Measurements from ENCODE around the gene RRAGC.

Gene RRAGC, protein sequence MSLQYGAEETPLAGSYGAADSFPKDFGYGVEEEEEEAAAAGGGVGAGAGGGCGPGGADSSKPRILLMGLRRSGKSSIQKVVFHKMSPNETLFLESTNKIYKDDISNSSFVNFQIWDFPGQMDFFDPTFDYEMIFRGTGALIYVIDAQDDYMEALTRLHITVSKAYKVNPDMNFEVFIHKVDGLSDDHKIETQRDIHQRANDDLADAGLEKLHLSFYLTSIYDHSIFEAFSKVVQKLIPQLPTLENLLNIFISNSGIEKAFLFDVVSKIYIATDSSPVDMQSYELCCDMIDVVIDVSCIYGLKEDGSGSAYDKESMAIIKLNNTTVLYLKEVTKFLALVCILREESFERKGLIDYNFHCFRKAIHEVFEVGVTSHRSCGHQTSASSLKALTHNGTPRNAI

DNA sequence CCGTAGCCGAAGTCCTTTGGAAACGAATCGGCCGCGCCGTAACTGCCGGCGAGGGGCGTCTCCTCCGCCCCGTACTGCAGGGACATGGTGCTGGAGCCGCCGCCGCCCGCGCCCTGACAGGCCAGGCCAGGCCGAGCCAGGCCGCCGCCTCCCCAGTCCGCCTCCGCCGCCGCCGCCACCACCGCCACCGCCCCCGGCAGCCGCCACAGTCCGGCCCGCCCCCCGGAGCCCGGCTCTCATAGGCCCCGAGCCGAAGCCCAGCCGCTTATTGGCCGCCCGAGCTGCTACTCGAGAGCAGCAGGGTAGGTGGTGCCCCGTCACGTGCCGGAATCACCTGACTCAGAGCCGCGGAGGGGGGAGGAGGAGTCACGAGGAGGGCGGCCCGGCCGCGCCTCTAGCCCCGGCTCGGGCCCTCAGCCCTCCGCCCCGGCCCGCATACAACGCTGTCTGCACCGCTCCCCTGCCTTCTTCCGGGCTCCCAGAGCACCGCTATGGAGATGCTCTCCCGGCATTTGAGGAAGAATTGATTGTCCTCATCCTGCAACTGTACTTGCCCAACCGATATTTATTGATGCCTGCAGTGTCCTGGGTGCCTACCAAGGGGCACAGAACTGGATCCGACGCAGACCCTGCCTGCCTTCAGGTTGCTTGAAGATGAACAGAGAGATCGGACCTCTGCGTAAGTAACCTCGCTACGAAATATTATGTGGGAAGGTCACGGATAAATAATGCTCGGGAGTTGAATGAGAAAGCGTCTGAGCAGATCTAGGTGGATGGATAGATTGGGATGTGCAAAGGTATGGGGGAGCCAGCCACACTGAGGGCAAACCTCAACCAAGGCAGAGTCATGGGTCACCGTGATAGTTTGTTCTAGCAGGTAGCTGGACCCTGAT, at the start of gene RRAGC:
TSS of gene RRAGC (minus strand) at position 212 of the 893 bp plus-strand sequence. CDS start at position 86, 126 bp downstream.
- DNase-seq (ENCODE audit: low spot score) (peak; percentile 99), FAIRE-seq (peak; percentile 58)

DNA sequence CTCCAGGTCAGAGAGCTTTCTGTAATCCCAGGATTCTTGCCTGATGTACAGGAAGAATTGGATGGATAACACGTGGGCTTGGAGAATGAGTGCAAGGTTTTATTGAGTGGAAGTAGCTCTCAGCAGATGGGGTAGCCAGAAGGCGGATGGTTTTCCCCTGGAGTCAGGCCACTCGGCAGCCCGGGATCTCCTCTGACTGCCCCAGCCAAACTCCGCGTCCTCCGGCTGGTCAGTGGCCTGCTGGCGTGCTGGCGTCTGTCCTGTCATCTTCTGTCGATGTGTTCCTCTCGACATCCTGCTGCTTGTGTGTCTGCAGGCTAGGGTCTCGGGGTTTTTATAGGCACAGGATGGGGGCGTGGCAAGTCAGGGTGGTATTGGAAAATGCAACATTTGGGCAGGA, 49.2 kb upstream of the RRAGC start:
- FAIRE-seq (no peak), DNase-seq (ENCODE audit: low spot score) (no peak)

DNA sequence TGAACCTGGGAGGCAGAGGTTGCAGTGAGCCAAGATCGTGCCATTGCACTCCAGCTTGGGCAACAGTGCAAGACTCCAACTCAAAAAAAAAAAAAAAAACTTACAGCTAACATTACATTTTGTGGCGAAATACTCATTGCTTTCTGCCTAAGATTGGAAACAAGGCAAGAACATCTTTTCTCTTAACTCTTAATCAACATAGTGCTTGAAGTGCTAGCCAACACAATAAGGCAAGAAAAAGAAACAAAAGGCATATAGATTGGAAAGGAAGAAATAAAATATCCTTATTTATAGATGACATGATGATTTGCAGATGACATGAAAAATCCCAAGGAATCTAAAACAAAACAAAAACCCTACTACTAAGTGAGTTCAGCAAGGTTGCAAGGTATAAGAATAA, 46.4 kb upstream of the RRAGC start:
- FAIRE-seq (no peak), DNase-seq (ENCODE audit: low spot score) (no peak)

DNA sequence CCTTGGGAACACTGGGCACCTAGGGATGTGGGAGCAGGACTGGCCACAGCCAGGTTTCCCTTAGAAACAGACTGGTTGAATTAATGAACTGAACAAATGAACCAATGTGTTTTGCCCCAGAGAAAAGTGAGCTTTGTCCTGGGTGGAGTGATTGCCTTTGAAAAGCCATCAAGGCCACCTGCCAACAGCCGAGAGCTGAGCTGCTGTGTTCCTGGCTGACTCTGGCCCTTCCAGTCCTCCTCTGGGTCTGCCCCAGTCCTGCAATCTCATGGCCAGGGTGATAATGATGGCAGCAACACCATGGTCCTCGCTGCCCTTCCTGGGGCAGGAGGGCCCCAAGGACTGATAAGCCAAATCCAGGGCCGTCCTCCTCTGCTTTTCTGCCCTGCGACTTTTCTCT, 40.0 kb upstream of the RRAGC start:
- no peak for DNase-seq (ENCODE audit: low spot score)
- no peak for FAIRE-seq

DNA sequence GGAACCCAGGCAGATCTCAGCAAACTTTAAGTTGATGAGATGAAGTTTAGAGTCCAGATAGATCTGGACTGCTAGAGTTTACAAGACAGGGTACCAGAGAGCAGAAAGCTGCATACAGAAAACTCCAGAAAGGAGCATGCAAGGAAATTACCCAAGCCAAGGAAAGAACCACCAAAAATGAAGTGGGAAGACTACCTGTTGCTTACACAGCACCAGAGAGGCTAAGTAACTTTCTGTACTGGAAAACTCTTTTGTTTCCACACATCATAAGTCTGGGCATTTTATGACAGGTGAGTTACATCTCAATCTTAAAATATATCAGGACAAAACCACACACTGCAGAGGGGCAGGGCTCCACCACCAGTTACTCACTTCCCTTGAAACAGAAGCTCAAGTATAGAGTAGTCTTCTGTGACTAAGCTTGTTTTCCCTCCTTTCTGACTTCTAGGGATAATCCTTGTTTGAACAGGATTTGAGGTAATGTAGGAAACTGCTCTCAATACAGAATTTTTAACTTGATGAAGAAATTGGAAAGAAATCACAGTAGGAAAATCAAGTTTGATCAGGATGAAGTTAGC, 39.2 kb upstream of the RRAGC start:
- no peak for FAIRE-seq

DNA sequence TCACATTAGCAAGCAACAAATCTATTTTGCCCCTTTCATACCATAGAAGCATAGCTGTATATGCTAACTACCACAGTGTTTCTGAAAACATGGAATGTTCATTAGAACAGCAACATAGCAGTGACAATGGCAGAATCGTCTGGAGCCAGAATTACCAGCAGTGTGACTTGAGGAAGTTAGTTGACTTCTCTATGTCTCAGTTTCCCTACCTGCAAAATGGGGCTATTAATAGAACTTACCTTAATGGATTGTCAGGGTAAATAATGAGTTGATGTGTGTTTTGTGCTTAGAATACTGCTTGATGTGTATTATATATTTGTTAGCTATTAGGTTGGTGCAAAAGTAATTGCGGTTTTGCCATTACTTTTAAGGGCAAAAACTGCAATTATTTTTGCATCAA, 36.6 kb upstream of the RRAGC start:
- DNase-seq (ENCODE audit: low spot score) (no peak), FAIRE-seq (no peak)

More for the DNA sequence above, 39.2 kb upstream of the RRAGC start:
- DNase-seq (ENCODE audit: low spot score), result no peak

DNA sequence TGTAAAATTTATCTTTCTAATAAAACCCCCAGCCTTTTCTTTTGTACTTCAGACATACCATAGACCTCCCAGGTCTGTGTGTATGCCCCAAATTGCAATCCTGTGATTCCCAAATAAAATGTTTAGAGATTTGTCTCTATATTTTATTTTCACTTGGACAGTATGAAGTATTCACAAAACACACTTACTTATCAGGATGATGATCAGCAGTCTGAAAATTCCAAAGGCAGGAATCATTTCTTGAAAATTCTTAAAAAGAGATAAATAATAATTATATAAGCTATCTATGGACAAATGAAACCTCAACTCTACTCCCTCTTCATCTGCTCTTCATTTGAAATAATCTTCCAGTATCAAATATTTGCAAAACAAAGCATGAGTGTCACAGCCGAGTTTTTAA, 33.4 kb upstream of the RRAGC start:
- FAIRE-seq (no peak), DNase-seq (ENCODE audit: low spot score) (no peak)

DNA sequence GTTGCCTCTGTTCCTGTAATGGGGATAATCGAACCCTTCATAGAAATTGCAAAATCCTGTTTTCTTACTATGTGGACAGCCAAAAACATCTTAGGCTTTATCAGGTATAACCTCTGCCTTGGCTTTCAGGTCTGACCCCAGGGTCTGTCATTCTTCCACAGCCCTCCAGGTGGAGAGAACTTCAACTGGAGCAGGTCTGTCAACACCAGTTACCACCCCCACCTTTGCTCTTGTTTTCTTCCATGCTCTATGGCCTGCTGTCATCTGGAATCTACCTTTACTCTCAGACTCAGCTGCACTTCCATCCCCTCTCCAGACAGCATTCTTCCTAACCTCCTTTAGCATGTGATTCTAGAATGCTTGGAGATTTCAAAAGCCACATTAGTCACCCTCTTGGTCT, 32.2 kb upstream of the RRAGC start:
- FAIRE-seq, result no peak
- DNase-seq (ENCODE audit: low spot score), result peak; percentile 19

DNA sequence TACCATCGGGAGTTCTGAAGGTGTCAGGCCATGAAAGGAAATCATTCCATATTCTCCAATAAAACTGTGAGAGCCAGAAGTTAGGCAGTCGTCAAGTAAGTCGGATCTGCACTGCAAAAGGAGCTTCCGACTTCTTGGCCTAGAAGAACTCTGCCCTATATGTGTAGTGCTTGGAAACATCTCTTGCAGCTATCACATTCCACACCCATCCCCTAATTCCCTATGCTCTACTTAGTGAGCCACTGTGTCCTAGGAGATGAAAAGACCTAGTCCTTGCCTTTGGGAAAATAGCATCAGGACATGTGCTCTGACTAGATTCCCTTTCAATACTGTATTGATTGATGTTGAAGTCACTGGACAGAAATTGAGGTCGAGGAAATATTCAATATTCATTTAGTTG, 30.0 kb upstream of the RRAGC start:
- DNase-seq (ENCODE audit: low spot score) (no peak), FAIRE-seq (no peak)

DNA sequence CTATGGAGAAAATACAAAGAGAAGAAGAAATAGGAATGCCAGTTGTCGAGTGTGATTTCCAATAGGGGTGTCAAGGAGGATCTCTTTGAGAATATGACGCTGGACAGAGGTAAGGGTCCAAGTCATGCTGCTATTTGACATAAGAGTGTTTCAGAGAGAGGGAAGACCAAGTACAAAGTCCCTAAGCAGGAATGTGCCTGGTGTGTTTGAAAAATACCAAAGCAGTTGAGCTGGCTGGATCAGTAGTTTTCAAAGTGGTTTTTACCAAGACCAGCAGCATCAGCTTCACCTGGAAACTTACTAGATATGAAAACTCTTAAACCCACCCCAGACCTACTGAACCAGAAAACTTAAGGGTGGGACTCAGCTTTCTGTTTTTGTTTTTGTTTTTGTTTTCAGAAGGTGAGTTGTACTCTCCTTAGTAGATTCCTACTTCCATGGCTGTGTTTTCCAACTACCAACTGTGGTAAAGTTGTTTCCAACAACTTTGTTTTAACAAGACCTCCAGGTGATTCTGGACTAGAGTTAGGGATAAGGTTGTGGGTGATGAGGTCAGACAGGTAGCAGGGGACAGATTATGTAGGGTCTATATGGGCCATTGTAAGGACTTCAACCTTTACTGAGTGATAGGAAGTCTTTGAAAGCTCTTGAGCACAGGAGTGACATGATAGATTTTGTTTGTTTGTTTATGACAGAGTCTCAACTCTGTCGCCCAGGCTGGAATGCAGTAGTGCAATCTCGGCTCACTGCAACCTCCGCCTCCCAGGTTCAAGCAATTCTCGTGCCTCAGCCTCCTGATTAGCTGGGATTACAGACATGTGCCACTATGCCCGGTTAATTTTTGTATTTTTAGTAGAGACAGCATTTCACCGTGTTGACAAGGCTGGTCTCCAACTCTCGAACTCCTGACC, 29.1 kb upstream of the RRAGC start:
- DNase-seq (ENCODE audit: low spot score), result no peak
- FAIRE-seq, result no peak

DNA sequence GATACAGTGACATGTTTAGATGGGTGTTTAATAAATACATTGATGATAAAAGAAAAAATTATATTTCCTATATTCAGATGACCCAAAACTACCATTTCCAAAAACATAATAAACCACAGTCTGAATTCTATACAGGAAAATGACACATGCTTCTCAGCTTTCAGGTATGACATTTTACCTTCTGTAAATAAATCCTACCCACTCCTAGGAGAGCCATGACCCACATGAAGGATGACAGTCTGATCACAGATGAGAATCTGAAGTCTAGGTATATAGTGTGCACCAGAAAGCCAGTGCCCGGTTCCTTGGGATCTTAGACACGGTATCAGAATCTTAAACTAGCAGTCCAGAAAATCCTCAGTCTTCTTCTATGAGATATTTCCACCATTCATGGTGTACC, 25.5 kb upstream of the RRAGC start:
- FAIRE-seq (no peak), DNase-seq (ENCODE audit: low spot score) (no peak)

DNA sequence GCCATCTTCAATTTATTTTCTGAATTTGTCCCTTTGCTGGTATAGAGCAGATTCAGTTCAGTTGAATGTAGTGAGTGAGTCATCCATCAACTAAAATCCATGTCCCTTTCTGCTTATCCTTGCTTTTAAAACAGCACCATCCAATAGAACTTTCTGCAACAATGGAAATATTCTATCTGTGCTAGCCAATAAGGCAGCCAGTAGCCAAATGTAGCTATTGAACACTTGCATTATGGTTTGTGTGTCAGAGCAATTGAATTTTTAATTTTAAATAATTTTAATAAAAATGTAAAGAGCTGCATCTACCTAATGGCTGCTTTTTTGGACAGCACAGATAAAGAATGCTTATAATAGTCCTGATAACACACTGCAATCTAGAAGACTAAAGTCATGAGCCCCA, 21.9 kb upstream of the RRAGC start, which contains the start of gene GJA9:
TSS of gene GJA9 (minus strand) at position 101 of the 400 bp plus-strand sequence. CDS start 5,489 bp downstream, outside the sequence.
- DNase-seq (ENCODE audit: low spot score) (no peak), FAIRE-seq (no peak)

DNA sequence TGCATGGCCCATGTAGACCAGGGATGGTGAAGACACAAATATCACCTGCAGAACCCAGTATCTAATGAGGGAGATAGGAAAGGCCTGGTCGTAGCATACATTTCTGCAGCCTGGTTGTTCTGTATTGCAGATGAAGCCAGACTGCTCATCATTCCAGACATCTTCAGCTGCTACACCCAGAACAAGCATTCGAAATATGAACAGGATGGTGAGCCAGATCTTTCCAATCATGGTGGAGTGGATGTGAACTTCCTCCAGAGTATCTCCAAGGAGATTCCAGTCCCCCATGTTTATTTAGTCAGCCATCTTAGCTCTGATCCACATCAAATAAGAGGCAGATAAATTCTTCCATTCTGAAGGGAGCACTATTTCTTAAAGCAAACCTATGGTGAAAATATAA, 16.2 kb upstream of the RRAGC start:
- no peak for DNase-seq (ENCODE audit: low spot score)
- no peak for FAIRE-seq

DNA sequence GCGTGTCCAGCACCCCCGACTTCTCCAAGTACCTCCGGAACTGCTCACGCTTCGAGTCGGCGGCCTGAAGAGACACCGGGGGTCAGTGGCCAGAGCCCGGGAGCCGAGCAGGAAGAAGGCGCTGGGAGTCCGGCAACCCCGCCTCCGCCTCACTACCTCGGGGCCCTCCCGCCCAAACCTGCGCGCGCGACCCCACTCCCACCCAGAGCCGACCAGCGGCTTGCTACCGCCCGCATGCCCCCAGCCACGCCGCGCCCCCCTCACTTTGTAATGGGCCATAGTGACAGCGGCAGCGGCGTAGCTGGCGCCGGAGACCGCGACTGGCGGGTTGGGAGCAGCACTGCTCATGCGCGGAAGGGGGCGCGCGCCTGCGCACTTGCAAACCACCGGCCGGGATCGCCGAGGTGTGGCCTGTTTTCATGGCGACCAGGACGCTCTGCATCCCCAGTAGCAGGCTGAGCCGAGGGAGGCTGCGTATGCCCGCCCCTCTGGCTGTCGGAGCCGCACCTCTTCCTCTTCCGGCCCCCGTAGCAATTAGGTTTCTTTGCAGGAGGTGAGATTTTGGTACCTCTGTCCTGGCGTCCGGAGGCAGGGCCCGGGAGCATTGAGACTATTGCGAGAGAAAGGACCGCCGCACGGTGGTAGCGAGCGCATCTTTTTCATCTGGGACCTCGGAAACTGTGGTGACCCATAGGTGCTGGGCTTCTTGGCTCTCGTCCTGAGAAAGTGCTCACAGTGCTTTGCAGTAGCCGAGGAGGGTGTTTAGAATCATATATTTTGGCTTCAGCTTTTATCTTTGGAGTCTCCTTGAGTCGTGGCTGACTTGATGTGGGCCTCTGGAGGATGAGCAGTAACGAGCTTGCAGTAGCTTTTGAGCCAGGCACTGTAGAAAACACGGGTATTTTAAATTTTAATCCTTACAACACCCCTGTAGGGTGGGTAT, 13.7 kb upstream of the RRAGC start, which contains the start of gene MYCBP:
TSS of gene MYCBP (minus strand) at position 322 of the 943 bp plus-strand sequence. CDS start at position 279, 43 bp downstream.
- DNase-seq (ENCODE audit: low spot score), result peak; percentile 99
- peak; percentile 95 for FAIRE-seq

DNA sequence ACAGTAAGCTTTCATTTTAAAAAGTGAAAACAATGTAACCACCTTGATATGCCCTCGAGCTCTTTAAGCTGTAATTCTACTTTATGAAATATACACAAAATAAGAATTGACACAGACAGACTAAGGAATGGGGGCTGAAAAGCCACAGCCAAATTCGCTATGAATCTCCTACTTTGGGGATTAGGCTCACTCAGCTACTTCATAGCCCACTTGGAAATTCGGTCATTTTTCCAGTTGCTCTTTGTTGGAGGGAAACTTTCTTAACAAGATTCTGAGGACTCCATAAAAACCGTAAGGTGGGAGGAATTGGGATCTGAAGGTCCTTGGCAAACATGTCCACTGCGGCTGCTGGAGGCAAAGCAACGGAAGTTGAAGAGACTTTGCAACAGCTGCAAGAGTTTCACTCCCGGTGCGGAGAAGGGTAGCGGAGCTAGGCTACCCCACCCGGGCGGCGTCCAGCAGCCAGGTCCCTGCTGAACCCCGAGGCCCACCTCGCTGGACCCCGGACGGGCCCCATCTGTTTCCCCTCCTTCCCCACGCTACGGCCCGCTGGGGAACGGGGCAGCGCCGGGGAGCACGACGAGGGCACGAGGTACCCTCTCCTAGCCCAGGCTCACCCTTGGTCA, 12.9 kb upstream of the RRAGC start:
- FAIRE-seq (no peak), DNase-seq (ENCODE audit: low spot score) (peak; percentile 18)

DNA sequence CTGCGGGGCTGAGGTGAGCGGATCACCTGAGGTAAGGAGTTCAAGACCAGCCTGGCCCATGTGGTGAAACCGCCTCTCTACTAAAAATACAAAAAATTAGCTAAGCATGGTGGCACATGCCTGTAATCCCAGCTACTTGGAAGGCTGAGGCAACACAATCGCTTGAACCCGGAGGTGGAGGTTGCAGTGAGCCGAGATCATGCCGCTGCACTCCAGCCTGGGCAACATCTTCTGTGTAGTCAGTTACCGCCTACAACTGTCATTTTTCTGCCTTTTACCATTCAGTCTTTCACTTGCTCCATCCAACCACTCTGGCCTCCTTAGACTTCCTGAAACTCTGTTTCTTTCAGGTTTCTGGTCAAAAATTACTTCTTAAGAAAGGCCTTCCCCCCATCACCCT, 11.4 kb upstream of the RRAGC start:
- no peak for FAIRE-seq
- DNase-seq (ENCODE audit: low spot score), result no peak

DNA sequence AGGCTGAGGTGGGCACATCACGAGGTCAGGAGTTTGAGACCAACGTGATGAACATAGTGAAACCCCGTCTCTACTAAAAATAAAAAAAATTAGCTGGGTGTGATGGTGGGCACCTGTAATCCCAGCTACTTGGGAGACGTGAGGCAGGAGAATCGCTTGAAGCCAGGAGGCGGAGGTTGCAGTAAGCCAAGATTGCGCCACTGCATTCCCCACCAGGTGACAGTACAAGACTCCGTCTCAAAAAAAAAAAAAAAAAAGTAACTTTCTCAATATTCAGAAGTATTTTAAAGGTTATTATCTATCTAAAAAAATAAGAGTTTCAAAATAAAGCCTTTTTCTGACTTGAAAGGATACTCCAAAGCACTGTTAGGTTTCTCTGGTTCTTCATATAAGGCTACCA, 7.6 kb upstream of the RRAGC start:
- FAIRE-seq, result no peak
- no peak for DNase-seq (ENCODE audit: low spot score)

DNA sequence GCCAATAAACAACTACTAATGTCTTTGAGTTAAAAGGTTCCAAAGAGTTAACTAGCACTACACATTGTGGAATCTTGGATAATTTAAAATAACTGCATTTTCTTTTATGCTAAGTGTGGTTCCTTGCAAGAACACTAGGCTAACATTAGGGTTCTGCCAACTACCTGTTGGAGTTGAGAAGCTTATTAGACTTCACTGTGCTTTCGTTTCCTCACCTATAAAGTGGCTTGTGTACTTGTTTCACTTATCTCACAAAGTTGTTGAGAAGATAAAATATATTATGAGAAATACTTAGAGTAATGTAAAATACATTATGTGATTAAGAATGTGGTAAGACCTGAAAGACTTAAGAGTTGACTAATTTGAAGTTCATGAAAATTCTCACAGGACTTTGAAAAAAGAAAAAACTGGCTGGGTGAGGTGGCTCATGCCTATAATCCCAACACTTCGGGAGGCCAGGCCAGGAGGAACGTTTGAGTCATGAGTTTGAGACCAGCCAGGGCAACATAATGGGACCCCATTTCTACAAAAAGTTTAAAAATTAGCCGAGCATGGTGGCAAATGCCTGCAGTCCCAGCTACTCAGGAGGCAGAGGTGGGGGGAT, 5.6 kb upstream of the RRAGC start:
- FAIRE-seq, result no peak
- DNase-seq (ENCODE audit: low spot score), result no peak

DNA sequence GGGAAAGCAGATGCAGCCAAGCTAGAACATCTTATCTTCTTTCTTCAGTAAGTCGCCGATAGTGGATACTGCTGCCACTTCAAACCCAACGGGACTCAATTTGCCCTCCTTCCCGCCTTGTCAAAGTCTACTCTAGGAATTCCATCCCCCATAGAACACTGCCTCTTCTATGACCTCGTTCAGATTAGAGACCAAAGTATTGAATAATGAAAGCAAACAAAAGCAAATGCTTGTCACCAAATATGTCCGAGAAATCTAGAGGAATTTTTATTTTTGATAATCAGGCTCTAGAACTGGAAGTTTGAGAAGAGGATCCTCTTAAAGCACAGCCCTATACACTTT, 853 bp upstream of the RRAGC start:
- DNase-seq (ENCODE audit: low spot score) (no peak), FAIRE-seq (no peak)

Data from urothelium cell line (cell line).